Measurements from ENCODE around the gene SPATA6. TPM values are rescaled to one million over a fixed set of nuclear protein-coding genes. Genes with fewer than 3 reads are reported as not detected.

SPATA6 gene
- polyA plus RNA-seq, 1 donor from 2014 or later: 3.2 TPM

- Histone ChIP-seq H3K27me3 (ENCODE audit: insufficient read depth, low read depth, low read length) (no peaks in the 10 kb centered on the region), H3K9ac (ENCODE audit: low read length) (no peak overlapping the region), H3K79me2 (replicated peaks; ENCODE audit: insufficient read depth, low read length) (no peaks in the 10 kb centered on the region), H3K9me3 (ENCODE audit: low read length) (no peaks in the 10 kb centered on the region), H3K4me3 (ENCODE audit: low read length) (no peak overlapping the region), H2AFZ (ENCODE audit: low read depth, low read length) (no peak overlapping the region), H3K9me2 (ENCODE audit: insufficient read depth, low read length) (no peaks in the 10 kb centered on the region), H3F3A (ENCODE audit: insufficient read depth, low read length, poor library complexity, severe bottlenecking) (no peaks in the 10 kb centered on the region), H3K36me3 (ENCODE audit: insufficient read depth, low read length) (no peaks in the 10 kb centered on the region), H3K27ac (ENCODE audit: low read length) (no peak overlapping the region), H3K4me2 (ENCODE audit: low read length) (no peak overlapping the region), H4K20me1 (ENCODE audit: insufficient read depth) (no peaks in the 10 kb centered on the region)
- TF ChIP-seq EP300 (conservative IDR thresholded peaks at IDR 0.05; ENCODE audit: poor library complexity, severe bottlenecking): no peak
- TF ChIP-seq MXI1 (conservative IDR thresholded peaks at IDR 0.05; ENCODE audit: poor library complexity, severe bottlenecking): no peak
- TF ChIP-seq TAF1 (IDR thresholded peaks at IDR 0.05; ENCODE audit: low read depth): no peak
- TF ChIP-seq SMC3 (conservative IDR thresholded peaks at IDR 0.05; ENCODE audit: poor library complexity): no peak
Measured at GRCh38 chr1:48506870-48507269, 34.9 kb upstream of the SPATA6 start.

GRCh38 chr1:48500541-48501450, 28.8 kb upstream of the SPATA6 start:
- no peaks in the 10 kb centered on the region for H3K9me3 ChIP-seq (ENCODE audit: low read length)
- no peak overlapping the region for H3K9ac ChIP-seq (ENCODE audit: low read length)
- H3K27ac ChIP-seq (ENCODE audit: low read length): no peak overlapping the region
- no peaks in the 10 kb centered on the region for H3F3A ChIP-seq (ENCODE audit: insufficient read depth, low read length, poor library complexity, severe bottlenecking)
- no peaks in the 10 kb centered on the region for H3K36me3 ChIP-seq (ENCODE audit: insufficient read depth, low read length)
- H3K27me3 ChIP-seq (ENCODE audit: insufficient read depth, low read depth, low read length): no peaks in the 10 kb centered on the region
- H3K79me2 ChIP-seq (replicated peaks; ENCODE audit: insufficient read depth, low read length): no peaks in the 10 kb centered on the region
- H4K20me1 ChIP-seq (ENCODE audit: insufficient read depth): no peaks in the 10 kb centered on the region
- no peak overlapping the region for H2AFZ ChIP-seq (ENCODE audit: low read depth, low read length)
- no peak overlapping the region for H3K4me3 ChIP-seq (ENCODE audit: low read length)
- no peak for TF ChIP-seq EP300 (conservative IDR thresholded peaks at IDR 0.05; ENCODE audit: poor library complexity, severe bottlenecking)
- TF ChIP-seq RAD21 (conservative IDR thresholded peaks at IDR 0.05): no peak
- TF ChIP-seq SMC3 (conservative IDR thresholded peaks at IDR 0.05; ENCODE audit: poor library complexity): no peak
- TF ChIP-seq MXI1 (conservative IDR thresholded peaks at IDR 0.05; ENCODE audit: poor library complexity, severe bottlenecking): no peak
- no peak for TF ChIP-seq EZH2 (IDR thresholded peaks at IDR 0.05; ENCODE audit: borderline replicate concordance, insufficient read depth, low read length, poor library complexity, severe bottlenecking)
- TF ChIP-seq TAF1 (IDR thresholded peaks at IDR 0.05; ENCODE audit: low read depth): no peak
- no peak for TF ChIP-seq CTCF (IDR thresholded peaks at IDR 0.05; ENCODE audit: poor library complexity, severe bottlenecking)
- TF ChIP-seq REST (IDR thresholded peaks at IDR 0.05; ENCODE audit: borderline replicate concordance): no peak
- no peak for TF ChIP-seq POLR2AphosphoS5 (IDR thresholded peaks at IDR 0.05)
- H3K4me2 ChIP-seq (ENCODE audit: low read length): no peak overlapping the region
- no peaks in the 10 kb centered on the region for H3K9me2 ChIP-seq (ENCODE audit: insufficient read depth, low read length)

Data from neural cell (in vitro differentiated cells).